HG03095 (cell line): Measurements from ENCODE around the gene CLCN2.
A peak's percentile ranks its signal among the peaks of the same experiment; 100 is the strongest.

Experiments used
- ATAC-seq: cut with Tn5 transposase; IDR thresholded peaks from one replicate; pipeline ENCODE4 v1.9.1; 2021; ENCODE audit warnings: moderate library complexity; ENCODE audit not compliant: unreplicated experiment

CLCN2 gene

DNA sequence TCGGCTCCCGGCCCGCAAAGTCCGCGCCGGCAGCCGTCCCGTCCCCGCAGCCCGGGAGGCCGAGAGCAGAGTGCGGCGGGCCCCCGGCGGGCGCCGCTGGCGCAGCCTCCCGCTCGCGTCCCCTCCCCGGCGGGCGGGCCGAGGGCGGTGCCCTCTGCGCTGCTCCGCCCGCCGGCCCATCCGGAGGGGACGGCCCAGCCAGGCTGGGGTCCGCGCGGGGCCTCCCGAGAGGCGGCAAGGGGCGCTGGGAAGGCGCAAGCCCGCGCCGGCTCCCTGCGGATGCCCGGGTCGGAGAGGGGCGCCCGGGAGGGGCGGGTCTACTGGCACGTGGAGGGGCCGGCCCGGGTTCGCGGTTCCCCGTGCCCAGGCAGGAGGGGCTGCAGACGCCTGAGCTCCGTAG, at the start of gene CLCN2, which contains the start of gene POLR2H:
CLCN2 (minus strand) TSS at position 74 of the 400 bp plus-strand sequence. CDS start 126 bp downstream, outside the sequence.
POLR2H (plus strand) TSS at position 179 of the 400 bp plus-strand sequence. CDS start 1,783 bp downstream, outside the sequence.
- ATAC-seq, result peak; percentile 40

GRCh38 chr3:184409946-184410500, 48.6 kb upstream of the CLCN2 start:
- no peak for ATAC-seq

DNA sequence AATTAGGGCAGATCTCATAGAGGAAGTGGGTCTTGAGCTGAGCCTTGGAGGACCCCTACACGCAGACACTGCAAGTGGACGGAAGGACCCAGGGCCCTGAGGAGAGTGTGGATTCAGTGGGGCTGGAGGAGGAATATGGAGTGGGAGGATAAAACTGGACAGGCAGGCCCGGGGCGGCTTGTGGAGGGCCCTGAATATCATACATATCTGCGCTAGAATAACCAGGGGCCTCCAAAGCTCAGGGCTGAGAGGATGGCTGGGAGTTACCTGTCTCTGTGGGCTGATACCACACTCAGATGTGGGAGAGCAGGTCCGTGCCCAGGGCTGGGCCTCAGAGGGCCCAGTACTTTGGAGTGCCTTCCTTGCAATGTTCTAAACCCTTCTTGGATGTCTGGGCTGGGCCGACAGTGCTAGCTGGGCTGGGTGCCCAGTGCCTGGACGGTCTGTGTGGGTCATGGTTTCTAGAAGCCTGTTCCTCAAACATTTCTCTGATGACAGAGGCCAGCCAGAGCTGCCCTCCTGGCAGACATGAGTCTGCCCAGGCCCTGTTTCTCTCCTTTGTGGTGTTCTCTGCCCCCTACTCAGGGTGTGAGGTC, 48.0 kb upstream of the CLCN2 start:
- no peak for ATAC-seq

DNA sequence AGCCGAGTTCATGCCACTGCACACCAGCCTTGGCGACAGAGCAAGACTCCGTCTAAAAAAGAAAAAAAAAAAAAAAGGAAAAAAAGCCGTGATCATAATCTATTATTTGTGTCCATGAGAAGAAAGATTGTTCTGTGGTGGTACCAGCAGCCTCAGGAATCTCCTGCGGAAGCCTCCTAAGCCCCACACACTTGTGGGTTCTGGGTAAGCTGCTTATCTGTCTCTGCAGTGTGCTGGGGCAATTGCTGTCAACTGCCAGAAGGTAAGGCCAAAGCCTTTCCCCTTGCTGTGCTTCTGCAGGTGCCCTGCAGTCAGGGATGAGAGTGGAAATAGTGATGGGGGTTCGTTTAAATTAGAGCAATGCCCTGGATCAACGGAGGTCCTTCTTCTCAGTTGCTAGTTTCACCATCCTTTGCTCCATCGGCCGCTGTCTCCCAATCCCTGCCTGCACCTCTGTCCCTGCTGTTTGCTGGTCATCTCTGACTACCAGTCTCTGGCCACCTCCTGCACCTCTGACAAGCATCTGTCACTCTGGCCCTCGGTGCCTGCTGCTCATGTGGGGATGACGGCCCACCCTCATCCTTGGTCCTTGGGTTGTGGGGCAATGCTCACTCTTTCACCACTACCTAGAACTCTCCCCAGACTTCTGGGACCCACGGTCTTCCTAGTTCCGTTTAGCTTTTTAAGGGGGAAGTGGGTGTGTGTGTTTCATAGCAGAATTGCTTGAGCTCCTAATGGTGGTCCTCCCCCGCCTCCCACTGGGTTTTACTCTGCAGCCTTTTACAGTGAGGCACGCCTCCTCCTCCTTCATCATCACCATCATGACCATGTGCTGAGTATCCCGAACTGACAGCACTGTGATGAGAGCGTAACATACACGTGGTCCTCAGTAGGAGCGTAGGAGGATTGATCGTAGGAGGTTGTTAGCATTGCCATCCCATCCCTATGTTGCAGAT, 43.9 kb upstream of the CLCN2 start:
- no peak for ATAC-seq

DNA sequence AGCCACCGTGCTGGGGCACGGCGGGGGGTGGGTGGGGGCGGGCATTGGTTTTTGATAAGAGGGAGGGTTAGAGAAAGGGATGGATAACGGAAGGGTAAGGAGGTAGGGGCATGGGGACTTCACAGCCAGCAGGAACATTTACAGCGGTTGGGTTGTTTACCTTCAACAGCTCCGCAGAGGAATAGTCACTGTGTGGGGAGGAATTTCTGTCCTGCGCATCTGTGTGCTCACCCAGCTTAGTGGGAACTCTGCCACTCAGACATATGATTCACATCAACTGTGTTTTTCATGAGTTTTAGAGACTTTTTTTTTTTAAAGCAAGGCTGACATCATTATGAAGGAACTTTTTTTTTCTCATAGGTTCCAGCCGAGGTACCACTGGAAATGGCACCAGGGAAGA, 38.0 kb upstream of the CLCN2 start:
- ATAC-seq, result no peak

- no peak for ATAC-seq
Observed at GRCh38 chr3:184395320-184395660, 33.9 kb upstream of the CLCN2 start.

- no peak for ATAC-seq
Observed at GRCh38 chr3:184391266-184391665, 29.9 kb upstream of the CLCN2 start.

DNA sequence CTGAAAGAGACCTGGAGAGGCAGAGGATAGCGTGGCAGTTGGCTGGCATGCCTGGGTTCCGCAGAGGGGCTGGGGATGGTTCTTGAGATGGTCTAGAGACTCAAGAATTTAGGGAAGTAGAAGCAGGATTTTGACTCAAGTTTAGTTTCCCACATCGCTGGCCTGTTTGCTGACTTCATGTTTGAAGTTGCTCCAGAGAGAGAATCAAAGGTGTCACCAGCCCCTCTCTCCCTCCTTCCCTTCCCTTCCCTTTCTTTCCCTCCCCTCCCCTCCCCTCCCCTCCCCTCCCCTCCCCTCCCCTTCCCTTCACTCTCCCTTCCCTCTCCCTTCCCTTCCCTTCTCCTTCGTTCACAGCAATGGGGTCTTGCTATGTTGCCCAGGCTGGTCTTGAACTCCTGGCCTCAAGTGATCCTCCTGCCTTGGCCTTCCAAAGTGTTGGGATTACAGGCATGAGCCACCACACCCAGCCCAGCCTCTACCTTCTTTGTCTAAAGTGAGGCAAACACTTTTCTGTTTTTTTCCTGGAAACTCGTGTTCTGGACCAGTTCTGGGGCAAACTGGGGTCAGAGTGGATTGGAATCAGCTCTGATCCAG, 28.6 kb upstream of the CLCN2 start:
- ATAC-seq, result no peak

- no peak for ATAC-seq
Observed at GRCh38 chr3:184389384-184389783, 28.0 kb upstream of the CLCN2 start.

DNA sequence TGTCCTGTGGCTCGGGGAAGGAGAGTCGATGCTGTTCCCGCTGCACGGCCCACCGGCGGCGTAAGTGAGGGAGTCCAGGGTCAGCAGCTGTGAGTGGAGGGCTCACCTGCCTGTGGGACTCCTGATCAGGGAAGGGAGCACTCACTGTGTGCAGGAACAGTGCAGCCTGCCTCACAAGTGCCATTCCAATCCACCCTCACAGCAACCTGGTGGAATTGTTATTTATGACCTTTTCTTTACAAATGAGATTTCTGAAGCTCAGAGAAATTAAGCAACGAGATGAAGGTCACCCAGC, 27.5 kb upstream of the CLCN2 start:
- ATAC-seq, result no peak

DNA sequence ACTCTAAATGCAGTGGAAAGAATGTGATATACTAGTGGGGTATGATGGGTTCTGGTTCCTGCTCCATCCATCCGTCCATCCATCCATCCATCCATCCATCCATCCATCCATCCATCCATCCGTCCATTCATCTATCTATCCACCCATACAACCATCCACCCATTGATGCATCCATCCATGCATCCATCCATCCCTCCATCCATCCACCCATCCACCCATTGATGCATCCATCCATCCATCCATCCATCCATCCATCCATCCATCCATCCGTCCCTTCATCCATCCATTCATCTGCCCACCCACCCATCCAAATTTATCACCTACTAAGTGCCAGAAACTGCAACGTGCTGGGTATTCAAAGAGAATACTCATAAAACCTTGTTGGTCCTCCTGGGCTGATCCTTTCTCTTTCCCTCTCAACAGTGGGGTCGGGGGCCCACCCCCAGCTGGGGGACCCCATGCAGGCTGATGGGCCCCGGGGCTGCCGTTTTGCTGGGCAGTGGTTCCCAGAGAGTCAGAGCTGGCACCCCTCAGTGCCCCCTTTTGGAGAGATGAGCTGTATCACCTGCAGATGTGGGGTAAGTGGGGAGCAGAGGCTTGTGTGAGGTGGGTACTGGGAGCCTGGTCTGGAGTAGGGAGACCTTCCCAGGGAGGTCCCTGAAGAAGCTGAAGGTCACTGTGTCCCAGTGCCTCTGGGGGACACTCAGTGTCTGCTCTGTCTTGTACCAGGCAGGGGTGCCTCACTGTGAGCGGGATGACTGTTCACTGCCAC, 26.9 kb upstream of the CLCN2 start:
- ATAC-seq, result no peak

GRCh38 chr3:184387174-184387714, 25.8 kb upstream of the CLCN2 start:
- no peak for ATAC-seq

GRCh38 chr3:184386047-184386806, 24.8 kb upstream of the CLCN2 start:
- no peak for ATAC-seq

- no peak for ATAC-seq
Observed at GRCh38 chr3:184384856-184385422, 23.5 kb upstream of the CLCN2 start.

DNA sequence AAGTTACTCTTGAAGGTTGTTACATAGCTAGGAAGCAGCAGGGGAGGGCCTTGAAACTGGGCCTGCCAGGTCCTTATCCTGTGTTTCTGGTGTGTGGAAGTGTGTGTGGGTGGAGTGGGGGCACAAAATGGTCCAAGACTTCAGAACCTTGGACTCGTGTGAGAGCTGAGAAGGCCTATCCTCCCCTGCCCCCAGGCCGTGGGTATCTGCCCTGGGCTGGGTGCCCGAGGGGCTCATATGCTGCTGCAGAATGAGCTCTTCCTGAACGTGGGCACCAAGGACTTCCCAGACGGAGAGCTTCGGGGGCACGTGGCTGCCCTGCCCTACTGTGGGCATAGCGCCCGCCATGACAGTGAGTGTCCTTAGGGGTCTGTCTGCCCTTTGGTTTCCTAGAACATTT, 22.9 kb upstream of the CLCN2 start:
- no peak for ATAC-seq

DNA sequence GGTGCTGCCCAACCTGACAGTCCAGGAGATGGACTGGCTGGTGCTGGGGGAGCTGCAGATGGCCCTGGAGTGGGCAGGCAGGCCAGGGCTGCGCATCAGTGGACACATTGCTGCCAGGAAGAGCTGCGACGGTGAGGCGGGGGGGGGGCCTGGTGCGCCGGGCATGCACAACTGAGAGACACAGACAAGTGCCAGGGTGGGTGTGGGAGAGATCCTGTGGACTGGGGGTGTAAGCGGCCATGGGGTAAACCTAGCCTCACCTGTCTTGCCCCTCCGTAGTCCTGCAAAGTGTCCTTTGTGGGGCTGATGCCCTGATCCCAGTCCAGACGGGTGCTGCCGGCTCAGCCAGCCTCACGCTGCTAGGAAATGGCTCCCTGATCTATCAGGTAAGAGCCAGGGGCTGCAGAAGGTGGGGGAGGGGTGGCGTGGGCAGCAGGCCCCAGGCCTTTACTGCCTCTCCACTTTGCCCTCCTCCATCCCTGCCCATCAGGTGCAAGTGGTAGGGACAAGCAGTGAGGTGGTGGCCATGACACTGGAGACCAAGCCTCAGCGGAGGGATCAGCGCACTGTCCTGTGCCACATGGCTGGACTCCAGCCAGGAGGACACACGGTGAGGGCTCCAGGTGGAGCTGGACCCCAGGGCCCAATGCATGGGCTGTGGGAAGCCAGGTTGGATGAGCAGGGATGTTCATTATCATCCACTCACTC, 21.8 kb upstream of the CLCN2 start:
- no peak for ATAC-seq

DNA sequence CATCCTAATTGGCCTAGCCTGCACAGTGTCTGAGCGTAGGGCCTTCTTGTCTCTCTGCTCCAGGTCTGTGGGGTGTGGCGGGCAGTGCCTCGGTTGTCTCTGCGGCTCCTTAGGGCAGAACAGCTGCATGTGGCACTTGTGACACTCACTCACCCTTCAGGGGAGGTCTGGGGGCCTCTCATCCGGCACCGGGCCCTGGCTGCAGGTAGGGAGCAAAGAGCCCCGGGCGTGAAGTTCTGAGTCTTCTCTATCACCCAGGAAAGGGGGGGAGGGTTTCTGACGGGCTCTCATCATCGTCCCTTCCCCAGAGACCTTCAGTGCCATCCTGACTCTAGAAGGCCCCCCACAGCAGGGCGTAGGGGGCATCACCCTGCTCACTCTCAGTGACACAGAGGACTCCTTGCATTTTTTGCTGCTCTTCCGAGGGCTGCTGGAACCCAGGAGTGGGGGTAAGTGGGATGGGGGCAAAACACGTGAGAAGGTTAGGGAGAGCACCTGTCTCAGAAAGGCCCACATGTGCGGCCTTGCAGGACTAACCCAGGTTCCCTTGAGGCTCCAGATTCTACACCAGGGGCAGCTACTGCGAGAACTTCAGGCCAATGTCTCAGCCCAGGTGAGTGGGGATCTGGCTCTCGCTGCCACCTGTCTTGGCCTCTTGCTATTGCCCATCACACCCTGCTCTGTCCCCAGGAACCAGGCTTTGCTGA, 21.1 kb upstream of the CLCN2 start:
- ATAC-seq, result no peak
